ENCODE data around the gene BAD. TPM values are rescaled to one million over a fixed set of nuclear protein-coding genes. Genes with fewer than 3 reads are reported as not detected.
"Not testable (repeated sequence)": the region's sequence is repeated elsewhere in the genome, so short reads cannot be mapped to it uniquely, and the experiment has no call there.

The BAD gene
- total and polyA plus RNA-seq, 3 experiments from 2014 or later = 40.4 to 56.5 (median 40.9) TPM

- H3K4me1 ChIP-seq (ENCODE audit: insufficient read depth, low read length) = peaks cover 14% of the 10 kb centered on the region
- CTCF ChIA-PET = no interaction called here
- no peak for DNase-seq
- H3K27ac ChIP-seq (ENCODE audit: low read depth, low read length) = no peak overlapping the region
- Mint-ChIP-seq H3K9me3 (no peaks in the 10 kb centered on the region), H3K27ac (peak overlapping the region in 5 of 8 donors; percentile 15 to 80 (median 38)), H3K4me1 (peaks cover 40 to 48% (median 41%) of the 10 kb centered on the region in 3 donors), H3K4me3 (peak overlapping the region in 3 of 7 donors; percentile 5 to 62 (median 12)), H3K27me3 (peaks cover 0 to 7% of the 10 kb centered on the region in 2 donors), H3K36me3 (peaks cover 0 to 56% (median 6%) of the 10 kb centered on the region in 3 donors)
- H3K4me3 ChIP-seq (ENCODE audit: low read length) = no peak overlapping the region
- H3K9me3 ChIP-seq (ENCODE audit: low read length) = no peaks in the 10 kb centered on the region
- POLR2A ChIA-PET = no interaction called here
- H3K36me3 ChIP-seq (ENCODE audit: insufficient read depth, low read length) = no peaks in the 10 kb centered on the region
- no peaks in the 10 kb centered on the region for H3K27me3 ChIP-seq (ENCODE audit: insufficient read depth, low read length, poor library complexity, severe bottlenecking)
These were observed 30.5 kb upstream of the BAD start for GRCh38 chr11:64314805-64315561.

GRCh38 chr11:64314146-64314804 lies 29.8 kb upstream of the BAD start:
- Histone ChIP-seq H3K27ac (ENCODE audit: low read depth, low read length) (no peak overlapping the region), H3K4me1 (ENCODE audit: insufficient read depth, low read length) (peaks cover 13% of the 10 kb centered on the region), H3K4me3 (ENCODE audit: low read length) (no peak overlapping the region), H3K27me3 (ENCODE audit: insufficient read depth, low read length, poor library complexity, severe bottlenecking) (no peaks in the 10 kb centered on the region), H3K9me3 (ENCODE audit: low read length) (no peaks in the 10 kb centered on the region), H3K36me3 (ENCODE audit: insufficient read depth, low read length) (no peaks in the 10 kb centered on the region)
- DNase-seq = no peak
- Mint-ChIP-seq H3K27ac (peak overlapping the region in 3 of 8 donors; percentile 68 to 80 (median 74)), H3K4me3 (no peak overlapping the region), H3K9me3 (no peaks in the 10 kb centered on the region), H3K36me3 (peaks cover 0 to 55% (median 6%) of the 10 kb centered on the region in 3 donors), H3K4me1 (peaks cover 37 to 43% (median 40%) of the 10 kb centered on the region in 3 donors), H3K27me3 (peaks cover 0 to 7% of the 10 kb centered on the region in 2 donors)
- ChIA-PET CTCF (interaction anchor here (1.3 to 1.6 kb wide), 2 partner anchors 17 to 108 kb away, joined by 3 to 7 read pairs; partner anchors contain the start of gene FERMT3), POLR2A (no interaction called here)

GRCh38 chr11:64313491-64314145 lies 29.2 kb upstream of the BAD start:
- peaks cover 8% of the 10 kb centered on the region for H3K4me1 ChIP-seq (ENCODE audit: insufficient read depth, low read length)
- H3K36me3 ChIP-seq (ENCODE audit: insufficient read depth, low read length) = no peaks in the 10 kb centered on the region
- peaks cover 0 to 7% of the 10 kb centered on the region in 2 donors for H3K27me3 Mint-ChIP-seq
- peaks cover 0 to 55% (median 6%) of the 10 kb centered on the region in 3 donors for H3K36me3 Mint-ChIP-seq
- ChIA-PET CTCF (interaction anchor here (1.3 to 1.6 kb wide), 2 partner anchors 18 to 107 kb away, joined by 3 to 7 read pairs; partner anchors contain the start of gene FERMT3), POLR2A (no interaction called here)
- H3K9me3 ChIP-seq (ENCODE audit: low read length) = no peaks in the 10 kb centered on the region
- peak overlapping the region in 1 of 7 donors; percentile 58 for H3K4me3 Mint-ChIP-seq
- peaks cover 33 to 37% (median 35%) of the 10 kb centered on the region in 3 donors for H3K4me1 Mint-ChIP-seq
- H3K27me3 ChIP-seq (ENCODE audit: insufficient read depth, low read length, poor library complexity, severe bottlenecking) = no peaks in the 10 kb centered on the region
- peak overlapping the region in 4 of 8 donors; percentile 64 to 93 (median 76) for H3K27ac Mint-ChIP-seq
- H3K9me3 Mint-ChIP-seq = no peaks in the 10 kb centered on the region
- no peak overlapping the region for H3K27ac ChIP-seq (ENCODE audit: low read depth, low read length)
- H3K4me3 ChIP-seq (ENCODE audit: low read length) = no peak overlapping the region
- no peak for DNase-seq

GRCh38 chr11:64312947-64313346 lies 28.5 kb upstream of the BAD start:
- H3K27ac Mint-ChIP-seq = peak overlapping the region in 7 of 8 donors; percentile 4 to 93 (median 81)
- H3K9me3 Mint-ChIP-seq = no peaks in the 10 kb centered on the region
- peaks cover 0 to 50% (median 6%) of the 10 kb centered on the region in 3 donors for H3K36me3 Mint-ChIP-seq
- H3K4me3 Mint-ChIP-seq = peak overlapping the region in 1 of 7 donors; percentile 58
- DNase-seq = no peak
- ChIA-PET CTCF (interaction anchor here (0.9 to 1.6 kb wide), 3 partner anchors 19 to 106 kb away, joined by 3 to 7 read pairs (median 4); partner anchors contain the start of gene FERMT3), POLR2A (no interaction called here)
- Histone ChIP-seq H3K27me3 (ENCODE audit: insufficient read depth, low read length, poor library complexity, severe bottlenecking) (no peaks in the 10 kb centered on the region), H3K4me1 (ENCODE audit: insufficient read depth, low read length) (peaks cover 8% of the 10 kb centered on the region), H3K9me3 (ENCODE audit: low read length) (no peaks in the 10 kb centered on the region), H3K27ac (ENCODE audit: low read depth, low read length) (no peak overlapping the region), H3K4me3 (ENCODE audit: low read length) (no peak overlapping the region), H3K36me3 (ENCODE audit: insufficient read depth, low read length) (no peaks in the 10 kb centered on the region)
- H3K4me1 Mint-ChIP-seq = peaks cover 28 to 32% (median 31%) of the 10 kb centered on the region in 3 donors
- H3K27me3 Mint-ChIP-seq = peaks cover 0 to 7% of the 10 kb centered on the region in 2 donors

- Mint-ChIP-seq H3K36me3 (peaks cover 0 to 27% (median 3%) of the 10 kb centered on the region in 3 donors), H3K27ac (peak overlapping the region in 6 of 8 donors; percentile 24 to 86 (median 70)), H3K4me3 (peak overlapping the region in 6 of 7 donors; percentile 23 to 96 (median 60)), H3K4me1 (peaks cover 24 to 40% (median 25%) of the 10 kb centered on the region in 3 donors)
- not testable (repeated sequence) for H3K36me3 ChIP-seq (ENCODE audit: insufficient read depth, low read length); H3K9me3 ChIP-seq (ENCODE audit: low read length); H3K4me3 ChIP-seq (ENCODE audit: low read length); DNase-seq; H3K27me3 Mint-ChIP-seq; H3K27ac ChIP-seq (ENCODE audit: low read depth, low read length); H3K27me3 ChIP-seq (ENCODE audit: insufficient read depth, low read length, poor library complexity, severe bottlenecking); H3K9me3 Mint-ChIP-seq
- POLR2A ChIA-PET = interaction anchor here (0.6 to 0.7 kb wide), 3 partner anchors 10 to 57 kb away, joined by 3 to 5 read pairs (median 4); partner anchors contain the start of gene PRDX5
- H3K4me1 ChIP-seq (ENCODE audit: insufficient read depth, low read length) = peaks cover 20% of the 10 kb centered on the region
- CTCF ChIA-PET = interaction anchor here (1.1 kb wide), 1 partner anchor 103 kb away, joined by 3 read pairs; no protein-coding TSS in a partner anchor
These were observed 23.3 kb upstream of the BAD start for GRCh38 chr11:64307795-64308194.

GRCh38 chr11:64306876-64307622 lies 22.6 kb upstream of the BAD start:
- peaks cover 0 to 22% (median 0%) of the 10 kb centered on the region in 3 donors for H3K36me3 Mint-ChIP-seq
- H3K4me3 ChIP-seq (ENCODE audit: low read length) = peak overlapping the region; percentile 81
- H3K9me3 Mint-ChIP-seq = no peaks in the 10 kb centered on the region
- H3K36me3 ChIP-seq (ENCODE audit: insufficient read depth, low read length) = no peaks in the 10 kb centered on the region
- no peaks in the 10 kb centered on the region for H3K9me3 ChIP-seq (ENCODE audit: low read length)
- H3K27me3 ChIP-seq (ENCODE audit: insufficient read depth, low read length, poor library complexity, severe bottlenecking) = no peaks in the 10 kb centered on the region
- peak overlapping the region in 7 of 8 donors; percentile 24 to 99 (median 96) for H3K27ac Mint-ChIP-seq
- H3K27me3 Mint-ChIP-seq = no peaks in the 10 kb centered on the region
- ChIA-PET POLR2A (interaction anchor here (0.6 kb wide), 1 partner anchor 17 kb away, joined by 4 read pairs; no protein-coding TSS in a partner anchor), CTCF (interaction anchor here (0.7 to 4.4 kb wide), 3 partner anchors 10 to 103 kb away, joined by 3 to 34 read pairs (median 3); partner anchors contain the start of genes PRDX5 and TRMT112)
- peaks cover 21 to 34% (median 21%) of the 10 kb centered on the region in 3 donors for H3K4me1 Mint-ChIP-seq
- no peak for DNase-seq
- H3K4me3 Mint-ChIP-seq = peak overlapping the region; percentile 91 to 100 (median 96)
- peak overlapping the region; percentile 73 for H3K27ac ChIP-seq (ENCODE audit: low read depth, low read length)
- H3K4me1 ChIP-seq (ENCODE audit: insufficient read depth, low read length) = peaks cover 20% of the 10 kb centered on the region

- ChIA-PET CTCF (interaction anchor here (0.7 to 4.4 kb wide), 2 partner anchors 11 to 101 kb away, joined by 3 to 34 read pairs; partner anchors contain the start of genes PRDX5 and TRMT112), POLR2A (no interaction called here)
- Histone ChIP-seq H3K27me3 (ENCODE audit: insufficient read depth, low read length, poor library complexity, severe bottlenecking) (peaks cover 5% of the 10 kb centered on the region), H3K27ac (ENCODE audit: low read depth, low read length) (peak overlapping the region; percentile 73), H3K4me1 (ENCODE audit: insufficient read depth, low read length) (peaks cover 20% of the 10 kb centered on the region), H3K4me3 (ENCODE audit: low read length) (peak overlapping the region; percentile 81), H3K9me3 (ENCODE audit: low read length) (no peaks in the 10 kb centered on the region), H3K36me3 (ENCODE audit: insufficient read depth, low read length) (no peaks in the 10 kb centered on the region)
- Mint-ChIP-seq H3K4me1 (peaks cover 21 to 38% (median 21%) of the 10 kb centered on the region in 3 donors), H3K27me3 (peaks cover 3 to 4% of the 10 kb centered on the region in 2 donors), H3K27ac (peak overlapping the region; percentile 83 to 99 (median 96)), H3K4me3 (peak overlapping the region; percentile 91 to 100 (median 96)), H3K9me3 (no peaks in the 10 kb centered on the region), H3K36me3 (peaks cover 0 to 22% (median 0%) of the 10 kb centered on the region in 3 donors)
- no peak for DNase-seq
These were observed 22.1 kb upstream of the BAD start for GRCh38 chr11:64306563-64306875.
